ENCODE measurements around the gene CWC27.

DNA sequence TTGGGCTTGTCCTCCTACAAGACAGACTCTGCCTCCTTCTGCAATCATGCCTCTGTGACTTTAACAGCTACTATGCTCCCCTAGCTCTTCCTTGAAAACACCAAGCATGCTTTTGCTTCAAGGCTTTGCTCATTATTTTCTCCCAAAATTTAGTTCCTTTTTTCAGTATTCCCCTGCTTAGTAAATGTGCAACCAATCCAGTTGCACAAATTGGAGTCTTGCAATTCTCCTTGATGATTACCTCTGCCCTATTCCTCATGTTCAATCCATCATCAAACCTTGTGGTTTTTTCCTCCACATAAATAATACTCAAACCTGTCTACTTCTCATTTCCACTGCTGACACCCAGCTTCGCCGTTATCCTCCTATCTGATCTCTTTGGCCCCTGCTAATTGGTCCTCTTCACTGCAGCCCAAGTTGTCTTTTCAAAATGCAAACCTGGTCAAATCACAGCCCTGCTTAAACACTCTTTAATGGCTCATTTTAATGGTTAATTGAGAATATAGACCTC is 296.3 kb downstream of the CWC27 start:
- TF ChIP-seq, protein P1, sequence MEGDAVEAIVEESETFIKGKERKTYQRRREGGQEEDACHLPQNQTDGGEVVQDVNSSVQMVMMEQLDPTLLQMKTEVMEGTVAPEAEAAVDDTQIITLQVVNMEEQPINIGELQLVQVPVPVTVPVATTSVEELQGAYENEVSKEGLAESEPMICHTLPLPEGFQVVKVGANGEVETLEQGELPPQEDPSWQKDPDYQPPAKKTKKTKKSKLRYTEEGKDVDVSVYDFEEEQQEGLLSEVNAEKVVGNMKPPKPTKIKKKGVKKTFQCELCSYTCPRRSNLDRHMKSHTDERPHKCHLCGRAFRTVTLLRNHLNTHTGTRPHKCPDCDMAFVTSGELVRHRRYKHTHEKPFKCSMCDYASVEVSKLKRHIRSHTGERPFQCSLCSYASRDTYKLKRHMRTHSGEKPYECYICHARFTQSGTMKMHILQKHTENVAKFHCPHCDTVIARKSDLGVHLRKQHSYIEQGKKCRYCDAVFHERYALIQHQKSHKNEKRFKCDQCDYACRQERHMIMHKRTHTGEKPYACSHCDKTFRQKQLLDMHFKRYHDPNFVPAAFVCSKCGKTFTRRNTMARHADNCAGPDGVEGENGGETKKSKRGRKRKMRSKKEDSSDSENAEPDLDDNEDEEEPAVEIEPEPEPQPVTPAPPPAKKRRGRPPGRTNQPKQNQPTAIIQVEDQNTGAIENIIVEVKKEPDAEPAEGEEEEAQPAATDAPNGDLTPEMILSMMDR (IDR thresholded peaks at IDR 0.05), result no peak
- TF ChIP-seq POLR2A (IDR thresholded peaks at IDR 0.05), result no peak
